CD4-positive, alpha-beta T cell treated with Interleukin-15 for 4 hours (primary cell): ENCODE data around the gene PCSK2.

Source experiments
- DNase-seq: peaks from one replicate; pipeline ENCODE4 v3.0.0-alpha.2; 2020; ENCODE audit warnings: low spot score

The PCSK2 gene

DNA sequence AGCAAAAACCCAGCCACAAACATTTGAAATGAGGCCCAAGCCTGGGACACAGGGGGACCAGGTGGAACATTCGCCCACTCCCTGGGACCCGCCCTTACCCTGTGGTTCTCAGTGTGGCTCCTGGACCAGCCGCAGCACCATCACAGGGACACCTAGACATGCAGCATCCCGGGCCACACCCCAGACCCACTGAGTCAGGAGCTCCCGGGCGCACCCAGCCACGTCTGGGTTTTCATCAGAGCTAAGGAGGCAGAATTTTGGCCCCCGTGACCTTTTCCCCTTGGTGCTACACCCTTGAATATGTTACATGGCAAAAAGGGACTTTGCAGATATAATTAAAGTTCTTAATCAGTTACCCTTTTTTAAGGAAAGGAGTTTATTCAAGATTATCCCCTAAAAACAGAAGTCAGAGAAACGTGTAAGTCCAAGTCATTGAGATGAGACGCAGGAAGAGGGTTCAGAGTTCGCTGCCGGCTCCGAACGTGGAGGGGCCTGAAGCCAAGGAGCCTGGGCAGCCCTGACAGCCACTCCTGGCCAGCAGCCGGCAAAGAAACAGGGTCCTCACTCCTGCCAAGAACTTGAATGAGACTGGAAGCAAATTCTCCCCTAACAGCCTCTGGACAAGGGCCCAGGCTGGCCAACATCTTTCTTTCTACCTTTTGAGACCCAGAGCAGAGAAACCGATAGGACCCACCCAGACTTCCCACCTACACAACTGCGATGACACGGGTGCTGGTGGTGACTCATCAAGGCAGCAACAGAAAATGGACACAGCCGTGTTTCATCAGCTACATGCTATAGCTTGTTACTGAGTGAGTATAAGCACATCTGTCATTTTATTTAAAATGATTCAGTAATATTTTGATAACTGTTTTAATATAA lies 279.0 kb downstream of the PCSK2 start:
- peak; percentile 67 for DNase-seq

DNA sequence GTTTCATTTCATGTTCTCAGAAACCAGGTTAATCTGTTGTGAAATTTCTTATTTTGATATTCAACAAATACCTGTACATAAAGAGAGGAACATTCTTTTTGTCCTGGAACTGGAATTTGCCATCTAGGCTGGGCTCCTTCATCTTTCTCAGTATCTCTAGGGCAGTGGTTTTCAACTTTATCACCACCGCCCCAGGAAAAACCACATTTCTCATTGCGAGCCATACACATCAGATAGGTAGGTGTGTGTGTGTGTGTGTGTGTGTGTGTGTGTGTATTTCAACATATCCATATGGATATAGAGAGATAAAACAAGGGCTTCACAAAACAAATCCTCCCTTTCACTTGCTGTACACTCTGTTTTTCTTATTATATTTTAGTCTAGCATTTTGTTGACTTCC lies 280.2 kb downstream of the PCSK2 start:
- DNase-seq, result no peak

GRCh38 chr20:17507531-17507930 lies 280.7 kb downstream of the PCSK2 start:
- DNase-seq, result no peak

GRCh38 chr20:17508756-17509155 lies 281.9 kb downstream of the PCSK2 start:
- DNase-seq, result no peak

DNA sequence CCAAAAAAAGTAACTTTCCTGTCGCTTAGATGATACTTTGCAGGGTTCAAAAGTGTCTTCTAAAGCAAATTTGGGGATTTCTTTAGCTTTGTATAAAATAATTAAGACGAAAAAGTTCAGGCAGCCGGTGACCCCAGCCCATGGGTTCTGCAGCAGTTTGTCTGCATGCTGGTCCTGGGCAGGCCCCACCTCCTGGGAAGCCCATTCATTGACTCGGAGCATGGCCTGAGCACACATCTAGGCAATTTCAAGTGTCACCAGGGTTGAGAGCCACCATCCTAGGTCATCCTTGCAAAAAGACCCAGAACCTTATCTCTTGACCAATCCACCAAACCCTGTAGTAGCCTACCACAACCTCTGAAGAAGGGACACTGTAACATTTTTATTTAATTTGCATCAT lies 283.7 kb downstream of the PCSK2 start:
- DNase-seq, result no peak

- DNase-seq, result no peak
These were observed 284.6 kb downstream of the PCSK2 start for GRCh38 chr20:17511401-17511800.

DNA sequence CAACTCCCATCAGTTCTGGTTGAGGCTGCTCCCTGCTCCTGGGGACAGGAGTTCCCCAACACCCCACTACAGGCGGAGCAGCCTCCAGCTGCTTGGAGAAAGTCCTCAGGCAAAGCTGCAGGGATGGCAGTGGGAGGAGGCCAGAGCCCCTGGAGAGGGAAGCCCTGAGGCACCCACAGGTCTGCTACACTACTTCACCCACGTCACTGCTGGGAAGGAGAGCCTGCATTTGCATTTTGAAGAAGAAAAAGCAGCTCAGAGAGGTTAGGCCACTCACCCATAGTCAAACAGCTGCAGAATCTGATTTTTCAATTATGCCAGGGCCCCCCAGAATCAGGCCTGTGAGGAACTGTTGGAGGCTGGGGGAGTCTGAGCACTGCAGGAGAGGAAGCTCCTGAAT lies 287.1 kb downstream of the PCSK2 start:
- DNase-seq, result no peak

GRCh38 chr20:17515053-17515452 lies 288.2 kb downstream of the PCSK2 start:
- no peak for DNase-seq

DNA sequence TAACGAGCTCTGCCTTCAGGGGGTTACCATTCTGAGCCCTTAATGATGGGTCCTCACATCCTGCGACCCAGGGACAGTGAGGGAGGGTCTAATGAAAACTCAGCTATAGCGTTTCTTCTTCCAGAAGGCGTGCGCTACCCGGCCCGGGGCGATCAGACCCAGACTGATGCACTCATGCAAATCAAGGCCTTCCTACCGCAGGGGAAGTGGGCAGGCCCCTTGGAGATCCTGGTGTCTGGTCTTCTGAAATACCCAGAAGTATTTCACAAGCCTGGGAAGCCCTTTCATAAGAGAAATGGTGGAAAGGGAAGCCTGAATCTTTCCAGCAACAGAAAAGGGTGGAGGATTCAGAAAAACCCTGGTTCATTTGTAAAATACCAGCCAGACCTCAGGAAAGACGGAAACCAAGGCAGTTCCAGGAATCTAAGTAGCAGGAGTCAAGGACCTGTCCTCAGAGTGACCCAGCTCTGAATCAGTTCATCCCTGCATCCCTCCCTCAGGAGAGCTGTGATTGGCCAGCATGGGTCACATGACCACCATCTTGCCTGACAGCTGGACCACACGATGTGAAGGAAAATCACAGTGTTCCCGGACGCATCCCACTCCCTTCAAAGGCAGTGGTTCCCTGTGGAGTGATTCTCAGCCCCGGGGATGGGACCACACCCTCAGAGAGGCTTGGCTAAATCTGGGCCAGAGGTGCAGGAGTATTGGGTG lies 291.7 kb downstream of the PCSK2 start:
- no peak for DNase-seq

DNA sequence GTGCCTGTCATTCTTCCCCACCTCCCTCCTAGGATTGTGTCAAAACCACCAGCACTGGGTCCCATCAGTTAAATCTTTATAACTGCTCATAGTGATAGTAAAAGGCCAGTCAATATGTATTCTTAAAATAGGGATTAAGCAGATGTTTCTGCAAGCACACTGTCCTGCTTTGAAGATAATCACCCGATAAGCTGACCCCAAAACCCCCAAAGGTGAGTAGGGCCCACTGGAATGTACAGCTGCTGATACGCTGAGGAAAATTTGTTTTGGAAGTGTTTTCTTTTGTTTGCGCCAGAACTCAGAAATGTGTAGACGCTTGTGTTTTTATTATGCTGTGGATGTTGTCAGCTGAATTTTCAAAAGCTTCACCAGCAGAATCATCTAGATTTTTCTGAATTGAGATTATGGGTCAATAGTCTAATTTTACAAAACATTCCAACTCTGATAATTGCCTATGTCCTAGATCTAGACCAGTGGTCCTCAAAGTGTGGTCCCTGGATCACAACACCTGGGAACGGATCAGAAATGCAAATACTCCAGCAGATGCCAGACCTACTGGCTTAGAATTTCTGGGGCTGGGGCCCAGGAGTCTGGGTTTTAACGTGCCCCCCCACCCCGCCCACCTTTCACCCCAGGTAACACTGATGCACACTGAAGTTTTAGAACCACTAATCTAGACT lies 292.9 kb downstream of the PCSK2 start:
- DNase-seq, result no peak

DNA sequence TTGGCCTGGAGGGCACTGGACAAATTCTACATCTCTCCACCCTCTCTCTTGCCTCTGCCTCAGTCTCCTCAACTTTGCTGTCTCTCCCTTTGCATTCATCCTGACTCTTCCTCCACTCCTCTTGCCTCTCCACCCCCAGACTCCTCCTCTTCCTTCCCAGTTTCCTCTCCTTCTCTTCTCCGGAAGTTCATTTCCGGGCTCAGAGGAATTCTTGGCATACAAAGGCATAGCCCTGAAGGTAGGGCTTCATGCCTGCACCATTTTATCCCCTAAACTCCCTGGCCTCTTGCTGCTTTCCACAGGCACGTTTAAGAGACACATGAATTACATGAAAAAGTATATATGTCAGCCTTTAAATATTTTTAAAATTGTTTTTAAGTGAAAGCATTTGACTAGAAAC lies 293.7 kb downstream of the PCSK2 start:
- no peak for DNase-seq

DNA sequence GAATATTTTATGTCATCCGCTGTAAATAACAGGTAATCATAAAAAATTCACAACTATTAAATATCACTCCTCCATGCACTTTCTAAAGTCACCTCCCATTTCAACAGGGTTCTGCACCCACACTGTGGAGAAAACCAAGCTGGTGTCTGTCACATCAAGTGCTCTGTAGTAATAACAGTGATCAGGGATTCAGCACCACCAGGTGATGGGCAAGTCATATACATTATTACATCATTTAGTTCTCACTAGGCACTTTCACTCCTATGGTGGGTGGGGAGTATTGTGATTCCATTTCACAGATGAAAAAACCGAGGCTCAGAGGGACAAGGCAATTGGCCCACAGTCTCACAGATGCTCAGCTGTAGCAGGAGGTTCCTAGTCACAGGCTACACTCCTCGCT lies 295.7 kb downstream of the PCSK2 start:
- DNase-seq, result no peak

DNA sequence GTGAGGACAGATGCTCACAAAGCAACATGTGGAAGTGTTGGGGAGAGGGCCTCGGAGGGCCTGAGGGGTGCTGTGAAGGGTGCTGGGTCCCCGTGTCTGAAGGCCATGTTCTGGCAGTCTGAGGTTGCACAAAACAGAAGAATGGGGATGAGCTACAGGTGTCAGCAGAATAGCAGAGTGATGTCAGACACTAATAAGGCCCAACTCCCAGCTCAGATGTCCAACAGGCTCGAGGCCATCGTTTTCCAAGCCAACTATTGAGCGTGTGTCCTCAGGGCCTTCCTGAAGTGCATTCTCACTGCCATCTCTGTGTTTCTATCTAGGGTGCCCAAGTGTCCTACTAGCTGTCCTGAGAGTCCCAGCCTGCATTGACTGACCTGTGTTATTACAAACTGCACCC lies 296.5 kb downstream of the PCSK2 start:
- no peak for DNase-seq

- no peak for DNase-seq
These were observed 297.7 kb downstream of the PCSK2 start for GRCh38 chr20:17524560-17524959.

- no peak for DNase-seq
These were observed 298.3 kb downstream of the PCSK2 start for GRCh38 chr20:17525132-17525531.

DNA sequence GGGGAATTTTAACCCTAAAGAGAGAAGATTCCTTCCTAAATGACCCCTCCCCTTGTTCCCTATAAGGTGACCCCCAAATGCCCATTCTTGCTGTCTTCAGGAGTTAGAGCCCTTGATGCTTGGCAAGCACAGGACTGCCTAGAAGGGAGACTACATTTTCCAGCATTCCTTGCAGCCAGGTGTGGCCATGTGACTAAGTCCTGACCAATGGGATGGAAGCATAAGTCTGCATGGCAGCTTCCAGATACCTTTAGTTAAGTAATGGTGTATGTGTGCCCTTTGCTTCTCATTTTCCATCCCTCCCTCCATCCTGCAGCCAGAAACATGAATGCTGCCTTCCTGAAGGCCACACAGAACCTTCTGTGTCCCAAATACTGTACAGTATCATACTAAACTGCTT lies 298.8 kb downstream of the PCSK2 start:
- no peak for DNase-seq

DNA sequence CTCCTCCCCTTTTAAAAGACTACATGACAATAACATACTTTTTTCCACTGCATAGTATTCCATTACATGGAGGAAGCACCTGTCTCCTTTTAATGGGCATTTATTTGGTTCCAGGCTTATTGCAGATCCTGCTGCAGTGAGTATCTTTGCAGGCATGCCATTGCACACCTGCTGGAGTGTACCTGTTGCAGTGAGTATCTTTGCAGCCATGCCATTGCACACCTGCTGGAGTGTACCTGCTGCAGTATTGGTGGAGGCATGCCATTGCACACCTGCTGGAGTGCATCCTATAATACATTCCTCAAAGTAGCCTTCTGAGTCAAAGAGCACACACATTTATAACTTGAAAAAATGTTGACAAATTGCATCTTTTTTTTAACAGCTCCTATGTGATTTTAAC lies 302.7 kb downstream of the PCSK2 start:
- no peak for DNase-seq

DNA sequence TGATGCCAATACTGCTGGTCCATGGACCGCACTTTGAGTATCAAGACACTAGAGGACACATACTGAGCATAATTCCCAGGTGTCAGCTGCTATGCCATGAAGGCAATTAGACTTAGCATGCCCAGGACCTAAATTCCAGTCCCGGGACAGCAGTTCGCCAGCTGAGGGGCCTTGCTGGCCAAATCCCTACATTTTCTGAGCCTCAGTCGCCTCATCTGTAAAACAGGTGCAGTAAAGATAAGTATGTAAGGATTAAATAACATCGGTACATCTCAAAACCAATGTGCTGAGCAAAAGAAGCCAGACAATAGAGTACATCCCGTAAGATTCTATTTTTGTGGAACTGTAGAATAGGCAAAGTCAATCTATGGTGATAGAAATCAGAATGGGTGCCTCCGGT lies 303.3 kb downstream of the PCSK2 start:
- DNase-seq, result no peak

DNA sequence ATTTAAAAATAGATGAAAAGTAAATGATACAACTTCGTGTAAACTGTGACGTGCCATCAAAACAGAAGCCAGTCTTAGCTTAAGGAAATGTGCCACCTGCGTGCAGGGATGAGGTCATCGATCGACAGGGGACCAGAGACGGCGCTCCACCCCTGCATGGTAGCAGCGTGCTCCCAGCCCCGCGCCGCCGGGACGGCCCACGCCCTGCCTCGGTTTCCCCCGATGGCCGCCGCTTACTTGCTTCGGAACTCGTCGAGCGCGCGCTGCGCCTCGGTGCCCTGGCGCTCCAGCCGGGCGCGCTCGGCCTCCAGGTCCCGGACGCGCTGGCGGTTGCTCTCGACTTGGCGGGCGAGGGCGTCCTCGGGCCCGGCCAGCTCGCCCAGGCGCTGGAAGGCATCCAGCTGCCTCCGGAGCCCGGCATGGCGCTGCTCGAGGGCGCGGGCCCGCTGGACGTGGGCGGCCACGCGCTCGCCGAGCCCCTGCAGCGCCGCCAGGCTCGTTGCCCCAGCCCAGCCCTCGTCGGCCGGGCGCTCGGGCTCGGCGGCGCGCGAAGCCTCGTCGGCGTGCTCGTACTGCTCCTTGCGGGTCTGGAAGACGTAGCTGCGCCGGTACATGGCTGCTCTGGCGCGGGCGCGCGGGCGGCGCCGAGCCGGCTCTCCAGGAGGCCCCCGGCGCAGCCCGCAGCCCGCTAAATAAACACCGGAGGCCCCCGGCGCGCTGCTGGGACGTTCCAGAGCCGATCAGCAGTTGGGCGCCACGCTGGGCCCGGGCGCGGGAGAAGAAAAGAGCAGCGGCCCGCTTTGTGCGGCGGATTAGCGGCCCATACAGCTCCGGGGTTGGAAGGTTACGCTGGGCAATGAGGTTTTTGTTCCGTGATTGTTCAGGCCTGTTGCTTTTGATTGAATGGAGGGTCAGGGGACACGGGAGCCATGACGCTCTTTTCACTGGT lies 304.1 kb downstream of the PCSK2 start, which contains the start of gene BFSP1:
BFSP1 (minus strand) TSS at position 664 of the 949 bp plus-strand sequence; CDS start at position 614, 50 bp downstream.
- DNase-seq, result peak; percentile 34

GRCh38 chr20:17531665-17532025 lies 304.8 kb downstream of the PCSK2 start:
- no peak for DNase-seq

DNA sequence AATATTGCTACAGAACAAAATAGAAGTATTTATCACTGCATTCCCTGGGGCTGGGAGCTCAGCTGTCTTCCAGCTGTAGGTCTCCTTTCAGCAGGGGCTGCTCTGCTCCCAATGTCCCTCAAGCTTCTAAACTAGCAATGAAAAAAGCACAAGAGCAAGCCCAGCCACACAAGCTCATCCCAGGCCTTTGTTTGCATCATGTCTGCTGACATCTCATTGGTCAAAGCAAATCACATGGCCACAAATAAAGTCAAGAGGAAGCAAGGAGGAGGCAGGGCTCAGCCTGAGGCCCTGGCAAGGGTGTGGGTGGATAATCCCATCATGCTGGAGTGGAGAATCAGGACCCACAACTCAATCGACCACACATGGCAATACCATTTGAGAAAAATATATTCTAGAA lies 306.6 kb downstream of the PCSK2 start:
- DNase-seq, result no peak

- no peak for DNase-seq
These were observed 307.2 kb downstream of the PCSK2 start for GRCh38 chr20:17534077-17534476.
